GM12892 (cell line): ENCODE measurements around the gene CAMKK2.

Experiments used
- POLR2A ChIP-seq: IDR thresholded peaks from 2 replicates; pipeline ENCODE4 v1.6.1; 2011; ENCODE audit warnings: low read depth, low read length, control low read depth
- POLR2AphosphoS5 ChIP-seq: IDR thresholded peaks from 2 replicates; pipeline ENCODE4 v1.6.1; 2011; ENCODE audit warnings: low read depth, low read length, control low read depth

DNA sequence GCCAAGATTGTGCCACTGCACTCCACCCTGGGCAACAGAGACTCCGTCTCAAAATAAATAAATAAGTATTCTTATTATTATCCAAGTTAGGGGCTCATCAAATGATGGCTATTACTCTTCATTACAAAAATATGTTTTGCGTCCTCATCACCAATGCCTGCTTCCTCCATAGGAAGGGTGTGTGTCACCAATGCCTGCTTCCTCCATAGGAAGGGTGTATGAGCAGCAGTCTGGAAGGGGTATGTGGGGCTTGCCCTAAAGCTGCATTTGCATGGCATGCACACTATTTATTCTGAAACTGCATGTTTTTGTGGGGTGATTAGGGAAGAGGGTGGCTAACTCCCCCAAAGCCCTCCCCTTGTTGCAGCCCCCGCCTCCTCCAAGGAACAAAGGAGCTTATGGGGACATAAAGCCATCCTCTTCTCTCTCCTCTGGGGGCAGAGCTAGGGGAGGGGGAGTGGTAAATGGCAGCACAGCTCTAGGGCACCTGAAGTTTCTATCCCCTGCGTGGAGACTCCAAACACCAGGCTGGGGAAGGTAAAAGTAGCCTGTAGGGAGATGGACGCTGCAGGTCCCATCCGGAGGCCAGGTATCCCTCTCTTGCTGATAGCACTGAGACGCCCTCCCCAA, 1.3 kb downstream of the CAMKK2 start:
- TF ChIP-seq POLR2A (no peak), POLR2AphosphoS5 (no peak)
